Measurements from ENCODE around the gene BNC2. TPM values are rescaled to one million over a fixed set of nuclear protein-coding genes. Genes with fewer than 3 reads are reported as not detected.

Gene BNC2
- total RNA-seq, 1 donor from 2014 or later: under 0.01 TPM

DNA sequence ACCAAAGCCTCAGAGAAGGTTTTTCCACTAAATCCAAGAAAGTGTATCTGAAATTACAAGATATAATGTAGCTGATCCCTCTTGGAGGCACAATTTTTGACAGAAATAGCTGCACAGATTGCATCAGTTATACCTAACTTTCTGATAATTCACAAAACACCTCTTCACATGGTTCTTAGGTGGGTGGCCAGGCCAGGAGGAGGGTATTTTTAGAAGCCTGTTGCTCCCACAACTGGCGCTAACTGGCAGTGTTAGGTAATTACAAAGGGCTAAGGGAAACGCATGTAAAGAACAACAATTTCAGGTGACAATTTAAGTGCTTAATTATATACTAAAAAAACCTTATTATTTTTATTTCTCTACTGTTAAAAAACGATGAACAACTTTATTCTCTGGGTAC lies 247.9 kb downstream of the BNC2 start:
- FAIRE-seq: no peak
- TF ChIP-seq, protein P1, sequence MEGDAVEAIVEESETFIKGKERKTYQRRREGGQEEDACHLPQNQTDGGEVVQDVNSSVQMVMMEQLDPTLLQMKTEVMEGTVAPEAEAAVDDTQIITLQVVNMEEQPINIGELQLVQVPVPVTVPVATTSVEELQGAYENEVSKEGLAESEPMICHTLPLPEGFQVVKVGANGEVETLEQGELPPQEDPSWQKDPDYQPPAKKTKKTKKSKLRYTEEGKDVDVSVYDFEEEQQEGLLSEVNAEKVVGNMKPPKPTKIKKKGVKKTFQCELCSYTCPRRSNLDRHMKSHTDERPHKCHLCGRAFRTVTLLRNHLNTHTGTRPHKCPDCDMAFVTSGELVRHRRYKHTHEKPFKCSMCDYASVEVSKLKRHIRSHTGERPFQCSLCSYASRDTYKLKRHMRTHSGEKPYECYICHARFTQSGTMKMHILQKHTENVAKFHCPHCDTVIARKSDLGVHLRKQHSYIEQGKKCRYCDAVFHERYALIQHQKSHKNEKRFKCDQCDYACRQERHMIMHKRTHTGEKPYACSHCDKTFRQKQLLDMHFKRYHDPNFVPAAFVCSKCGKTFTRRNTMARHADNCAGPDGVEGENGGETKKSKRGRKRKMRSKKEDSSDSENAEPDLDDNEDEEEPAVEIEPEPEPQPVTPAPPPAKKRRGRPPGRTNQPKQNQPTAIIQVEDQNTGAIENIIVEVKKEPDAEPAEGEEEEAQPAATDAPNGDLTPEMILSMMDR (IDR thresholded peaks at IDR 0.05; ENCODE audit: insufficient read depth, low read length, severe bottlenecking): no peak
- DNase-seq (ENCODE audit: low read depth): no peak

DNA sequence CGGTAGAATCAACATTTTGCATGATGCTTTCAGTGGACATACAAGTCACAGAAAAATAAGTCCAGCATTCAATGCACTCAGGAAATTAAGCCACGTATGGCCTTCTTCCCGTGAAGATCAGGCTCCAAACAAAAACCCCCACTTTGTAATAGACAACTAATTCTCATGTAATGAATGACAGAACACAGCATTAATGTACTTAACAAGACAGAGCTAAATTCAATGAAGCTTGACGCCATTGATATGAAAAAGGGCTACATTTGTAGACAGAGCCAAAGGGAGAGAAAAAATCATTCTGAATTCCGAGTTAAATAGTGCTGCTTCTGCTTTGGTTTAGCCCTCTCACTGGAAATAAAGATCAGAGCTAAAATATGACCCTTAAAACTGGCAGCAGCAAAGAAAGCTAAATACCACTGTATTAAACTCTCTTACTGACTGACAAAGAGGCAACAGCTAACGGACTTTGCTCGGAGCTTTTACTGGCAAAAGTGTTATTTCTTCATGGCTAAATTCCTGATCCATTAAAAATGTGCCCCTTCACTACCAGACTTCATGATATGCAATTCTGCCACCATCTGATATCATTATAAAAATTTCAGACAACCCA lies 250.5 kb downstream of the BNC2 start:
- DNase-seq (ENCODE audit: low read depth) (no peak), FAIRE-seq (no peak)
- TF ChIP-seq, protein P1 (IDR thresholded peaks at IDR 0.05; ENCODE audit: insufficient read depth, low read length, severe bottlenecking): no peak
- no peak overlapping the region for H3K4me3 ChIP-seq (ENCODE audit: low read depth, low read length)
- no peaks in the 10 kb centered on the region for H3K27me3 ChIP-seq (ENCODE audit: control insufficient read depth, insufficient read depth, low read length)
- H3K36me3 ChIP-seq (ENCODE audit: control insufficient read depth, insufficient read depth, low read length): no peaks in the 10 kb centered on the region

More for the DNA sequence above, 247.9 kb downstream of the BNC2 start:
- no peak overlapping the region for H3K4me3 ChIP-seq (ENCODE audit: low read depth, low read length)
- H3K27me3 ChIP-seq (ENCODE audit: control insufficient read depth, insufficient read depth, low read length): no peaks in the 10 kb centered on the region
- no peaks in the 10 kb centered on the region for H3K36me3 ChIP-seq (ENCODE audit: control insufficient read depth, insufficient read depth, low read length)

- Histone ChIP-seq H3K27me3 (ENCODE audit: control insufficient read depth, insufficient read depth, low read length) (no peaks in the 10 kb centered on the region), H3K4me3 (ENCODE audit: low read depth, low read length) (no peak overlapping the region), H3K36me3 (ENCODE audit: control insufficient read depth, insufficient read depth, low read length) (no peaks in the 10 kb centered on the region)
- TF ChIP-seq, protein P1 (IDR thresholded peaks at IDR 0.05; ENCODE audit: insufficient read depth, low read length, severe bottlenecking): no peak
- FAIRE-seq (no peak), DNase-seq (ENCODE audit: low read depth) (no peak)
Measured at GRCh38 chr9:16619402-16619801, 251.1 kb downstream of the BNC2 start.

DNA sequence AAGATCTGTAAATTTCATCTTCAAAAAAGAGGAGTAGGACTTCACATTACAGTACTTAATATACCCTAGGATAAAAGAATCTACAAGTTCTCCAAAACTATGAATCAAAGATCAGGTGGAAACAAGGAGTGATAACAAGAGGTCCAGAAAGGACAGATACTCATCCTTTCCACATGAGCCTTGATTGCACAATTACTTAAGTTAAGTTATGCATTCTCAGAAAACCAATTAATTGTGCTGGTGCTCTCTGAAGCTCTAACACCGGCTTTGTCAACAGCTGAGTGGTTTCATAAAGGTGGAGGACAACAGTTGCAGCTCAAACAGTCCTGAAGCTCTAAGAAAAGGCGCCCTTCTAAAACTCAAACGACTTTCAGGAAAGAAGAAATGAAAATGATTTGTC lies 251.9 kb downstream of the BNC2 start:
- no peak for DNase-seq (ENCODE audit: low read depth)
- H3K4me3 ChIP-seq (ENCODE audit: low read depth, low read length): no peak overlapping the region
- no peaks in the 10 kb centered on the region for H3K36me3 ChIP-seq (ENCODE audit: control insufficient read depth, insufficient read depth, low read length)
- FAIRE-seq: no peak
- TF ChIP-seq, protein P1 (IDR thresholded peaks at IDR 0.05; ENCODE audit: insufficient read depth, low read length, severe bottlenecking): no peak
- no peaks in the 10 kb centered on the region for H3K27me3 ChIP-seq (ENCODE audit: control insufficient read depth, insufficient read depth, low read length)

- no peak for DNase-seq (ENCODE audit: low read depth)
- no peak for FAIRE-seq
- no peaks in the 10 kb centered on the region for H3K27me3 ChIP-seq (ENCODE audit: control insufficient read depth, insufficient read depth, low read length)
- no peaks in the 10 kb centered on the region for H3K36me3 ChIP-seq (ENCODE audit: control insufficient read depth, insufficient read depth, low read length)
- H3K4me3 ChIP-seq (ENCODE audit: low read depth, low read length): no peak overlapping the region
- TF ChIP-seq, protein P1 (IDR thresholded peaks at IDR 0.05; ENCODE audit: insufficient read depth, low read length, severe bottlenecking): no peak
Measured at GRCh38 chr9:16616686-16617085, 253.8 kb downstream of the BNC2 start.

- FAIRE-seq (no peak), DNase-seq (ENCODE audit: low read depth) (no peak)
- no peaks in the 10 kb centered on the region for H3K27me3 ChIP-seq (ENCODE audit: control insufficient read depth, insufficient read depth, low read length)
- H3K4me3 ChIP-seq (ENCODE audit: low read depth, low read length): no peak overlapping the region
- TF ChIP-seq, protein P1 (IDR thresholded peaks at IDR 0.05; ENCODE audit: insufficient read depth, low read length, severe bottlenecking): no peak
- H3K36me3 ChIP-seq (ENCODE audit: control insufficient read depth, insufficient read depth, low read length): no peaks in the 10 kb centered on the region
Measured at GRCh38 chr9:16615451-16615850, 255.0 kb downstream of the BNC2 start.

All from bronchial epithelial cell (primary cell).